Gastrocnemius medialis (tissue), 4 donors: Measurements from ENCODE around the gene RNF167. TPM values are rescaled to one million over a fixed set of nuclear protein-coding genes. Genes with fewer than 3 reads are reported as not detected.
A peak's percentile ranks its signal among the peaks of the same experiment; 100 is the strongest.

Source experiments
- ATAC-seq, 2 donors: fragments of 150-250 bp; one replicate each; pipeline ENCODE4 v1.9.1; 2016
- DNase-seq, 2 donors: peaks; one replicate each; pipeline ENCODE4 v3.0.0-alpha.2; 2019
- H3K27ac ChIP-seq, 4 donors: fragments of 200-600 bp; sonication (generic); 1 replicate in 1 of 4; 2 replicates in 3 of 4; pipeline ENCODE4 v1.5.1; 2016 to 2018; ENCODE audit warnings: mild to moderate bottlenecking in 2 of 4, moderate library complexity in 1 of 4
- H3K27me3 ChIP-seq, 3 donors: fragments of 200-600 bp; sonication (generic) in 2 of 3; 1 replicate in 1 of 3; 2 replicates in 2 of 3; pipeline versions ENCODE4 v1.5.1 to v1.6.0; 2016 to 2019; ENCODE audit warnings: mild to moderate bottlenecking in 1 of 3, moderate library complexity in 1 of 3
- H3K36me3 ChIP-seq, 2 donors: fragments of 200-600 bp; sonication (generic) in 1 of 2; one replicate each; pipeline ENCODE4 v1.5.1; 2017 to 2018
- H3K4me1 ChIP-seq, 2 donors: fragments of 200-600 bp; sonication (generic) in 1 of 2; one replicate each; pipeline ENCODE4 v1.5.1; 2016 to 2017; ENCODE audit warnings: mild to moderate bottlenecking in 2 of 2
- H3K4me3 ChIP-seq, 4 donors: fragments of 200-600 bp; sonication (generic) in 3 of 4; 1 replicate in 1 of 4; 2 replicates in 3 of 4; pipeline ENCODE4 v1.5.1; 2016 to 2019; ENCODE audit warnings: mild to moderate bottlenecking in 2 of 4
- H3K9me3 ChIP-seq, 3 donors: fragments of 200-600 bp; sonication (generic) in 2 of 3; 1 replicate in 1 of 3; 2 replicates in 2 of 3; pipeline ENCODE4 v1.5.1; 2016 to 2019
- CTCF ChIP-seq, 5 experiments: fragments of 450-650 bp in 3 of 5; fragments of 200-600 bp in 2 of 5; sonication (generic) in 2 of 5; IDR thresholded peaks in 4 of 5; conservative IDR thresholded peaks in 1 of 5; 1 replicate in 4 of 5; 2 replicates in 1 of 5; pipeline ENCODE4 v1.5.1; 2016 to 2019; ENCODE audit warnings: antibody characterized with exemption in 5 of 5, mild to moderate bottlenecking in 3 of 5, moderate library complexity in 3 of 5
- POLR2A ChIP-seq, 2 donors: fragments of 450-650 bp; IDR thresholded peaks; one replicate each; pipeline ENCODE4 v1.6.1; 2017; ENCODE audit warnings: antibody characterized with exemption in 2 of 2, mild to moderate bottlenecking in 2 of 2, moderate library complexity in 2 of 2
- in situ Hi-C, 4 donors: fragments of 200-750 bp; cut with MboI; loops; one replicate each; pipeline versions ENCODE4 v1.15.0 to v1.8.0; 2017; ENCODE audit warnings: low sequenced_read_pairs in 4 of 4
- intact Hi-C: fragments of 100-400 bp; cut with DNase I; formaldehyde crosslinking; loops from one replicate; pipeline ENCODE4 v1.15.1; 2023; ENCODE audit warnings: low total_unique reads
- total RNA-seq, 4 donors: library from RNA; depleted of rRNA; stranded (reverse); fragments of >200 nt; gene quantifications; one replicate each; pipeline versions ENCODE4 v1.1.0 to v1.2.3, GENCODE V29; 2016

RNF167 gene
- total RNA-seq, 4 donors from 2014 or later, result 51.2 to 99.5 (median 75.2) TPM

- intact Hi-C loops, result no loop called here
- no peak for ATAC-seq
- peaks cover 32 to 40% of the 10 kb centered on the region in 2 donors for H3K4me1 ChIP-seq
- H3K36me3 ChIP-seq, result peaks cover 0 to 17% of the 10 kb centered on the region in 2 donors
- no peak overlapping the region for H3K4me3 ChIP-seq
- TF ChIP-seq CTCF (IDR thresholded peaks at IDR 0.05 in 4 of 5, conservative IDR thresholded peaks at IDR 0.05 in 1 of 5) (no peak), POLR2A (IDR thresholded peaks at IDR 0.05) (no peak)
- H3K9me3 ChIP-seq, result no peaks in the 10 kb centered on the region
- DNase-seq, result no peak
- peak overlapping the region in 3 of 4 donors; percentile 14 to 48 (median 36) for H3K27ac ChIP-seq
- H3K27me3 ChIP-seq, result no peaks in the 10 kb centered on the region
- in situ Hi-C loops, result no loop called here
These were observed 5.7 kb upstream of the RNF167 start for GRCh38 chr17:4934173-4934979.

- no peak overlapping the region for H3K4me3 ChIP-seq
- H3K36me3 ChIP-seq, result peaks cover 0 to 17% of the 10 kb centered on the region in 2 donors
- DNase-seq, result no peak
- no peak for ATAC-seq
- H3K9me3 ChIP-seq, result no peaks in the 10 kb centered on the region
- no peaks in the 10 kb centered on the region for H3K27me3 ChIP-seq
- TF ChIP-seq CTCF (IDR thresholded peaks at IDR 0.05 in 4 of 5, conservative IDR thresholded peaks at IDR 0.05 in 1 of 5) (no peak), POLR2A (IDR thresholded peaks at IDR 0.05) (no peak)
- intact Hi-C loops (no loop called here), in situ Hi-C loops (loop anchor here in 1 of 4 donors (5.0 kb wide), 1 partner anchor 47 kb away; no protein-coding TSS in a partner anchor)
- H3K27ac ChIP-seq, result peak overlapping the region in 2 of 4 donors; percentile 57 to 94
- H3K4me1 ChIP-seq, result peaks cover 32 to 41% of the 10 kb centered on the region in 2 donors
These were observed 4.4 kb upstream of the RNF167 start for GRCh38 chr17:4935650-4936049.

GRCh38 chr17:4936436-4936835 is 3.6 kb upstream of the RNF167 start:
- Histone ChIP-seq H3K27ac (peak overlapping the region; percentile 57 to 95 (median 94)), H3K4me1 (peaks cover 39 to 49% of the 10 kb centered on the region in 2 donors), H3K27me3 (no peaks in the 10 kb centered on the region), H3K9me3 (no peaks in the 10 kb centered on the region), H3K4me3 (no peak overlapping the region), H3K36me3 (peaks cover 0 to 17% of the 10 kb centered on the region in 2 donors)
- in situ Hi-C loops (loop anchor here in 1 of 4 donors (5.0 kb wide), 1 partner anchor 46 kb away; no protein-coding TSS in a partner anchor), intact Hi-C loops (no loop called here)
- TF ChIP-seq POLR2A (IDR thresholded peaks at IDR 0.05) (no peak), CTCF (IDR thresholded peaks at IDR 0.05 in 4 of 5, conservative IDR thresholded peaks at IDR 0.05 in 1 of 5) (no peak)
- DNase-seq (peak in 1 of 2 donors; percentile 81), ATAC-seq (peak in 1 of 2 donors; percentile 9)

GRCh38 chr17:4937553-4937952 is 2.5 kb upstream of the RNF167 start:
- Histone ChIP-seq H3K4me3 (no peak overlapping the region), H3K9me3 (no peaks in the 10 kb centered on the region), H3K27ac (peak overlapping the region; percentile 94 to 97 (median 94)), H3K27me3 (no peaks in the 10 kb centered on the region), H3K36me3 (peaks cover 0 to 23% of the 10 kb centered on the region in 2 donors), H3K4me1 (peaks cover 46 to 53% of the 10 kb centered on the region in 2 donors)
- TF ChIP-seq POLR2A (IDR thresholded peaks at IDR 0.05) (no peak), CTCF (IDR thresholded peaks at IDR 0.05 in 4 of 5, conservative IDR thresholded peaks at IDR 0.05 in 1 of 5) (no peak)
- no peak for DNase-seq
- ATAC-seq, result no peak
- intact Hi-C loops (no loop called here), in situ Hi-C loops (loop anchor here in 1 of 4 donors (5.0 kb wide), 1 partner anchor 45 kb away; no protein-coding TSS in a partner anchor)
